ENCODE data around the gene ADAMTSL3.

GRCh38 chr15:83845230-83845629 is 191.3 kb downstream of the ADAMTSL3 start:
- TF ChIP-seq CTCF (IDR thresholded peaks at IDR 0.05) (no peak), POLR2AphosphoS5 (IDR thresholded peaks at IDR 0.05) (peak; percentile 67 to 71 (median 70)), EP300 (IDR thresholded peaks at IDR 0.05) (peak in 1 of 4 donors; percentile 32)

Measured in sigmoid colon (tissue), 4 donors.